ENCODE results near the gene LIG1.

The LIG1 gene

DNA sequence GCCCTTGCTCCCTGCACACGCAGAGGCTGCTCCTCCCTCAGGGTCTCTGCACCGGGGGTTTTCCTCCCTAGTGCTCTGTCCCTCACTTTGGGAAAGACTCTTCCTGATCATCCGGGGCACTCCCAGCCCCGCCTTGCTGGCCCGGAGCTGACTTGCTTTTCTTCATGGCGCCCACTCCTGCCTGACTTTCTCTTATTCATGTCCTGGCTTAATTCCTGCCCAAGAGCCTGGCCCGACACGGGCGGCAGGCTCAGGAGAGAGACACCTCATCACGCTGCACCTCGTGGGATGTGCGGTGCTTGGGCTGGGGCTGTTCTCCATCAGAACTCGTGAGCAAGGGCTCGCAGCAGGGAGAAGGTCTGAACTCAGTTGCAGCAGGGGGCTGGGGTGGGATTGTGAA, 47.7 kb downstream of the LIG1 start:
- no peaks in the 10 kb centered on the region for H3K27me3 ChIP-seq (ENCODE audit: insufficient read depth, low read depth)
- no peaks in the 10 kb centered on the region for H3K79me2 ChIP-seq (ENCODE audit: insufficient read depth, low read depth)
- no peak overlapping the region for H2AFZ ChIP-seq (ENCODE audit: low read depth)
- no peak overlapping the region for H3K9ac ChIP-seq
- H3K36me3 ChIP-seq (ENCODE audit: insufficient read depth) = no peaks in the 10 kb centered on the region; the same call in 1 of the 2 replicates
- H3K27ac ChIP-seq = no peak overlapping the region
- H3K4me2 ChIP-seq = no peak overlapping the region
- H3K4me1 ChIP-seq (ENCODE audit: low read depth, poor library complexity, severe bottlenecking) = peaks cover 7% of the 10 kb centered on the region
- no peak overlapping the region for H3K4me3 ChIP-seq (IDR thresholded peaks at IDR 0.05; ENCODE audit: insufficient read depth, low read depth, low read length)
- TF ChIP-seq, protein P1, sequence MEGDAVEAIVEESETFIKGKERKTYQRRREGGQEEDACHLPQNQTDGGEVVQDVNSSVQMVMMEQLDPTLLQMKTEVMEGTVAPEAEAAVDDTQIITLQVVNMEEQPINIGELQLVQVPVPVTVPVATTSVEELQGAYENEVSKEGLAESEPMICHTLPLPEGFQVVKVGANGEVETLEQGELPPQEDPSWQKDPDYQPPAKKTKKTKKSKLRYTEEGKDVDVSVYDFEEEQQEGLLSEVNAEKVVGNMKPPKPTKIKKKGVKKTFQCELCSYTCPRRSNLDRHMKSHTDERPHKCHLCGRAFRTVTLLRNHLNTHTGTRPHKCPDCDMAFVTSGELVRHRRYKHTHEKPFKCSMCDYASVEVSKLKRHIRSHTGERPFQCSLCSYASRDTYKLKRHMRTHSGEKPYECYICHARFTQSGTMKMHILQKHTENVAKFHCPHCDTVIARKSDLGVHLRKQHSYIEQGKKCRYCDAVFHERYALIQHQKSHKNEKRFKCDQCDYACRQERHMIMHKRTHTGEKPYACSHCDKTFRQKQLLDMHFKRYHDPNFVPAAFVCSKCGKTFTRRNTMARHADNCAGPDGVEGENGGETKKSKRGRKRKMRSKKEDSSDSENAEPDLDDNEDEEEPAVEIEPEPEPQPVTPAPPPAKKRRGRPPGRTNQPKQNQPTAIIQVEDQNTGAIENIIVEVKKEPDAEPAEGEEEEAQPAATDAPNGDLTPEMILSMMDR (conservative IDR thresholded peaks at IDR 0.05; ENCODE audit: low read depth, low read length) = no peak
- no peaks in the 10 kb centered on the region for H4K20me1 ChIP-seq (ENCODE audit: insufficient read depth)

DNA sequence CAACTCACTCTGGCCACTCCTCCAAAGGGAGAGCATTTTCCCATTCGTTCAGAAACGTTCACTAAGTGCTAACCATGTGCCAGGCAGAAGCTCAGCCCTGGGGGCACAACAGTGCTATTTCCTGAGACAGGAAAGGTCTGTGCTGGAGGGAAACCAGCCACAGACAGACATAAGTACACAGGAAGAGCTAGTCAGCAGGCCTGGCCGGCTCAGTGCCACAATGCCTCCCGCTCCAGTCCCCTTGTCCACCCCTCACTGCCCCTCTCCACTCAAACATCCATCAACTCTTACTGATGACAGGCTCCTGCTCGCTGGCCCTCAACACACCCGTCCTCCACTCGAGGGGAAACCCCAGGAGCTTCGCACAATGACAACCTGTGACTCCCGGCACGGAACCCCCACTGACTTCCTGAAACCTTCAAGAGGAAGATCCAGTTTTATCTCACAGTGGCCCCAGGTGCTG, 48.2 kb downstream of the LIG1 start:
- no peak overlapping the region for H3K27ac ChIP-seq
- TF ChIP-seq, protein P1 (conservative IDR thresholded peaks at IDR 0.05; ENCODE audit: low read depth, low read length) = no peak
- no peak overlapping the region for H3K4me3 ChIP-seq (IDR thresholded peaks at IDR 0.05; ENCODE audit: insufficient read depth, low read depth, low read length)
- H3K9ac ChIP-seq = no peak overlapping the region
- peaks cover 7% of the 10 kb centered on the region for H3K4me1 ChIP-seq (ENCODE audit: low read depth, poor library complexity, severe bottlenecking)
- no peak overlapping the region for H2AFZ ChIP-seq (ENCODE audit: low read depth)
- H3K27me3 ChIP-seq (ENCODE audit: insufficient read depth, low read depth) = no peaks in the 10 kb centered on the region
- no peaks in the 10 kb centered on the region for H3K79me2 ChIP-seq (ENCODE audit: insufficient read depth, low read depth)
- no peaks in the 10 kb centered on the region for H4K20me1 ChIP-seq (ENCODE audit: insufficient read depth)
- H3K36me3 ChIP-seq (ENCODE audit: insufficient read depth) = no peaks in the 10 kb centered on the region; the same call in 1 of the 2 replicates
- H3K4me2 ChIP-seq = no peak overlapping the region

DNA sequence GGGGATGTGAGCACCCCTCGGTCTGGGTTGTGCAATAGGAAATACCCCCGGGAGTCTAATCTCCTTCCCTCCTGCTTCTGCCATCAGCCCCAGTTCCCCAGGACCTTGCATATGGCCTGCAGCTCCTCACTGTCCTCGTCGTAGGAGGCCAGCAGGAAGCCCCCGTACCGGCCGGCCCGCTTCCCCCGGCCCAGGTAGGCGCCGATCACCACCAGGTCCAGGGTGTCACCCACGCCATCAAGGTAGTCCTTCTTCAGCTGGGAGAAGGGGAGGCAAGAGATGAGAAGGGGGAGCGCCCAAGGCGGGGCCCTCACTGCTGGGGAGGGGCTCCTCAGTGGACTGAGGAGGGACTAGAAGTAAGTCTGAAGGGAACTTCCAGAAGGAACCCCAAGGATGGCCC, 49.1 kb downstream of the LIG1 start:
- H3K27me3 ChIP-seq (ENCODE audit: insufficient read depth, low read depth) = no peaks in the 10 kb centered on the region
- no peak overlapping the region for H3K27ac ChIP-seq
- peaks cover 7% of the 10 kb centered on the region for H3K4me1 ChIP-seq (ENCODE audit: low read depth, poor library complexity, severe bottlenecking)
- no peak overlapping the region for H2AFZ ChIP-seq (ENCODE audit: low read depth)
- no peaks in the 10 kb centered on the region for H3K79me2 ChIP-seq (ENCODE audit: insufficient read depth, low read depth)
- TF ChIP-seq, protein P1 (conservative IDR thresholded peaks at IDR 0.05; ENCODE audit: low read depth, low read length) = no peak
- H3K36me3 ChIP-seq (ENCODE audit: insufficient read depth) = no peaks in the 10 kb centered on the region; the same call in 1 of the 2 replicates
- no peak overlapping the region for H3K4me2 ChIP-seq
- no peak overlapping the region for H3K4me3 ChIP-seq (IDR thresholded peaks at IDR 0.05; ENCODE audit: insufficient read depth, low read depth, low read length)
- H3K9ac ChIP-seq = no peak overlapping the region
- H4K20me1 ChIP-seq (ENCODE audit: insufficient read depth) = no peaks in the 10 kb centered on the region

DNA sequence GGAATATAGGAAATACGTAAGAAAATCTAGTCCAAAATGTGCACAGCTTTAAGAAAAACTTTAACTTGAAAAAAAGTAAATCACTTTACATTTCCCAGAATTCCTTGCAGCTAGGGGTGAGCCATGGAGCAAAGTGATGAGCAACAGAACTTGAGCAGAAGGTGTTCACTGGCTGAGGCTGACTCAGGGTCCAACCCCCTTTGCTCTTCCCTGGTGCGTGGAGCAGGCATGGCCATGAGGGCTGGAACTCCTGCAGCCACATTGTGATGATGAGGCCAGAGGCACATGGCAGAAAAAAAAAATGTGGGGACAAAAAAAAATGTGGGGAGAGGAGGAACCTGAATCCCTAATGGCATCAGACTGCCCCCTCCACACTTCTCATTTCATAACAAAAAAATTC, 49.6 kb downstream of the LIG1 start:
- no peaks in the 10 kb centered on the region for H4K20me1 ChIP-seq (ENCODE audit: insufficient read depth)
- no peak overlapping the region for H3K4me2 ChIP-seq
- no peak overlapping the region for H2AFZ ChIP-seq (ENCODE audit: low read depth)
- peaks cover 7% of the 10 kb centered on the region for H3K4me1 ChIP-seq (ENCODE audit: low read depth, poor library complexity, severe bottlenecking)
- no peaks in the 10 kb centered on the region; the same call in 1 of the 2 replicates for H3K36me3 ChIP-seq (ENCODE audit: insufficient read depth)
- H3K4me3 ChIP-seq (IDR thresholded peaks at IDR 0.05; ENCODE audit: insufficient read depth, low read depth, low read length) = no peak overlapping the region
- H3K27ac ChIP-seq = no peak overlapping the region
- H3K27me3 ChIP-seq (ENCODE audit: insufficient read depth, low read depth) = no peaks in the 10 kb centered on the region
- no peak overlapping the region for H3K9ac ChIP-seq
- TF ChIP-seq, protein P1 (conservative IDR thresholded peaks at IDR 0.05; ENCODE audit: low read depth, low read length) = no peak
- H3K79me2 ChIP-seq (ENCODE audit: insufficient read depth, low read depth) = no peaks in the 10 kb centered on the region
